ENCODE measurements around the gene SYN1.

Gene SYN1

GRCh38 chrX:47595716-47596251 is 23.9 kb downstream of the SYN1 start:
- DNase-seq (ENCODE audit: low read depth): no peak

DNA sequence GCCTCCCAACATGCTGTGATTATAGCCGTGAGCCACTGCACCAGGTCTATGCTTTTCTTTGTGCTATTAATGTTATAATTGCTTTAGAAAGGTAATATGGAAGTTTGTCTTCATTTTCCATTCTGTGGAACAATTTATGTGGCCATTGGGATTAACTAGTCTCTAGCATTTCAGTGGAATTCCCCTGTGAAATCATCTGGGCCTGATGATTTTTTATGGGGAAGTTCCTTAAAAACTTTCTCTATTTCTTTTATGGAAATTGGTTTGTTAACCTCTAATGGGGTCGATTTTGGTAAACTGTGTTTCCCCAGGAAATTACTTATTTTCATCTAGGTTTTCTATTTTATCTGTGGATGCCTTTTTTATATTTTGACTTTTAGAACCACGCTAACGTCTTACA is 26.1 kb downstream of the SYN1 start:
- DNase-seq (ENCODE audit: low read depth): no peak

DNA sequence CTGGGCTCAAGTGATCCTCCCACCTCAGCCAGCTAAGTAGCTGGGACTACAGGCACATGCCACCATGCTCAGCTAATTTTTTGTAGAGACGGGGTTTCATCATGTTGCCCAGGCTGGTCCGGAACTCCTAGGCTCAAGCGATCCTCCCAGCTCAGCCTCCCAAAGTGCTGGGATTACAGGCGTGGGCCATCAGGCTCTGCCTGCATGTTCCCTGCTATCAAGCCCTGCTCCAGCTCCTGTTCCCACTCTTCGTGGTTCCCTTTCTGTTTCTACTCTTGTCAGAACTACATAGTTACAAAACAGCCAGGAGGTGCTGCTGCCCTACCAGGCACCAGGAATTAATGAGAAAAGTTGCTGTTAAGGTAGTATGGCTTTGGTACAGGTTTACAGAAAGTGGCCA is 28.7 kb downstream of the SYN1 start:
- no peak for DNase-seq (ENCODE audit: low read depth)

DNA sequence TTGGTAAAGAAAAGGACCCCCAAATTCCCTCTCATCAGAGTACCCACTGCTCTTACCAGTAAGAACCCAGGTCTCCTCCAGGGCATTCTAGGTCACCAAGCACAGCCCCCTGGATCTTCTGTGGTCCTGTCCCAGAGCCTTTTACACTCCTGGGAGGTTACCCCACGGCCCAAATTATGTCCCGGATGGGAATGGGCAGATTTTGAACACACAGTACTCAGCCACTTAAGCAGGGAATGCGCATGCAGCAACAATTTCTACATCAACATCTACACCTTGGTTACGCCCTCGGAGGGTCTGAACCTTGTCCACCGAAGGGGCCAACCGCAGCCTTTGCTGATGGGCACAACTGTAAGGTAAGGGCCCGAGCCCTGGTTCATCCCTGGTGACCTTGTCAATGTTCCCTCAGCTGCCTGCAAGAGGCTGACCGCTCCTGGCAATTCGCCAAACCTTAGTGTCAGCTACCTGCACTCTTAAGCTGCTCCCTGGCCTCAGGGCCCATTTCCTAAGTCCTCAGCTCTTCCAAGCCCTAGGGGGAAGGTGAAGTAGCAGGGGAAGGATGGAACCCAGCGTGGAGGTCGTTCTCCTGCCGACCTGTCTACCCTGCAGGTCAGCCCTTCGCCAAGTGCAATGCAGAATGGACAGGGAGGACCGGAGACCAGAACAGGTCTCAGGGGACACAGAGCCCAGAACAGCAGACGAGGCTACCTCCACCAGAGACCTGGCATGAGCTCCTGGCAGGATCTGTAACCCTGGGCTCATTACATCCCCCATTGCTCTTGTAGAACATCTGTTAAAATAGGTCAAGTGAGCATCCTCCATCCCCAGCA is 31.5 kb downstream of the SYN1 start:
- DNase-seq (ENCODE audit: low read depth): no peak

DNA sequence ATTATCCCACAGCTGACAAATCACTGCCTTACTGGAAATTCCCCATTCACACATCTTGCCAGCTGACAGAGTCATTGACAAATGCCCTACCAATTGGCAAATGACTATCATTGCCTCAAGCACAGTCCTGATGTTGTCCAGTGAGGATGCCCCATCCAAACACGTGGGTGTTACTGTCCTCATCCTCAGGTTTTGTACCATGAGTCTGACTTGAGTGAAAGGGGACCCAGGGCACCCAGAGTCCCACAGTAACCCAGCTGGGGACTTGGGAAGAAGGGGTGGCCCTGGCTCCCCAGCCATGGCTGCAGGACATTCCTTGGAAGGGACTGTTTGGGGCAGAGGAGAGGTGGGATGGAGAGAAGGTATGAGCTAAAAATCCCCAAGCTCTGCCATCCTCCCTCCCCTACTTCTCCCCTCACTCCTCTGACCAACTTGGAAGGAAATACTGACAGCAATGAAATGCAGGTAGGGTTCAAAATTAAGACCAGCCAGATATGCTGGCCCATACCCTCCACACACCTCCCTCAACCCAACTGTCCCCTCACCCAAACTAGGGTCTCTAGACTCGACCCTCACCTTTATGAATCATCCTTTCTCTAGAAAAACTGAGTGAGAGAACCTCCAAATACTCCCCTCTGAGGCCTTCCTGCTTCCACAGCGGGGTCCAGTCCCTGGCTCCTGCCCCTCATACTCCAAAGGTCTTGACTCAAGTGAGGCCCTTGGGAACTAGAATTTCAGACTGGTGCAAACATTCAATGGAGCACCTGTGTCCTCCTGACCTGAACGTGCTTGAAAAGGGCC is 32.4 kb downstream of the SYN1 start:
- no peak for DNase-seq (ENCODE audit: low read depth)

- no peak for DNase-seq (ENCODE audit: low read depth)
Observed at GRCh38 chrX:47586043-47586787, 33.4 kb downstream of the SYN1 start.

- no peak for DNase-seq (ENCODE audit: low read depth)
Observed at GRCh38 chrX:47585273-47585672, 34.4 kb downstream of the SYN1 start.

- no peak for DNase-seq (ENCODE audit: low read depth)
Observed at GRCh38 chrX:47584714-47585113, 34.9 kb downstream of the SYN1 start.

GRCh38 chrX:47583240-47583861 is 36.3 kb downstream of the SYN1 start:
- no peak for DNase-seq (ENCODE audit: low read depth)

GRCh38 chrX:47581731-47582647 is 37.7 kb downstream of the SYN1 start, which contains the start of gene TIMP1:
TIMP1 (plus strand) TSS chrX:47582436; CDS start chrX:47583416, 980 bp downstream.
- DNase-seq (ENCODE audit: low read depth): peak; percentile 80

GRCh38 chrX:47579537-47579936 is 40.1 kb downstream of the SYN1 start:
- peak; percentile 7 for DNase-seq (ENCODE audit: low read depth)

DNA sequence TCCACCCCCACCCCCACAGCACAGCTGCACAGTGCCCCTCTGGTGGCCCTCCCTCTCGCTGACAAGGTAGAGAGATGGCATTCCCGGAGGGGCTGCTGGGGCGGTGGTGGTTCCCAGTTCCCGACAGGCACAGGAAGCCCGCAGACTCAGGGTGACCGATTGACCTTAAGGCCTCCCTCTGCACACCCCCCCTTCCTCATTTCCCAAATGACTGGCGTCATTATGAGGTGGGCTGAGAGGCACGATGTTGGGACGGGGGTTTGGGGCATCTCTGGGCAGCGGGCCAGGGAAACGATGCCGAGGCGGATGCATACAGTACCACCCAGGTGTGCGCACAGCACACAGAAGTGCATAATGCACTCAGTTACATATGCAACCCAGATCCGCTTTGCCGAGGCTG is 41.0 kb downstream of the SYN1 start:
- no peak for DNase-seq (ENCODE audit: low read depth)

DNA sequence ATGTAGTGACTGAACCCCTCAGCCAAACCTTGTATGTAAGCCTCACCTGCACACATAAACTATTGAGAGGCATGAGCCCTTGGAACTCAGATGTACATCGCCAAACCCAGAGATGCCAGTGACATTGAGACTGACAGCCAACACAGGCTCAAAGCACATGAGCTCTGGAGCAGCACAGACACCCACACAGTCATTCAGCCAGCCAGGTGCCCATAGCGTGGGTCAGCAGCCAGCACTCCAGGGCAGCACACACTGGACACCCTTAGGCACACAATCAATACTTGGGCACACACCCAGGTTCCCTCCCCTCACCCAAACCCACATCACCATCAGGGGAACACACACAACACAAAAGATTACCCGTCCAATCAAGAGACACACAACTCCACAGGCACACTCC is 41.8 kb downstream of the SYN1 start:
- no peak for DNase-seq (ENCODE audit: low read depth)

- no peak for DNase-seq (ENCODE audit: low read depth)
Observed at GRCh38 chrX:47577424-47577823, 42.2 kb downstream of the SYN1 start.

GRCh38 chrX:47576021-47576898 is 43.4 kb downstream of the SYN1 start:
- no peak for DNase-seq (ENCODE audit: low read depth)

DNA sequence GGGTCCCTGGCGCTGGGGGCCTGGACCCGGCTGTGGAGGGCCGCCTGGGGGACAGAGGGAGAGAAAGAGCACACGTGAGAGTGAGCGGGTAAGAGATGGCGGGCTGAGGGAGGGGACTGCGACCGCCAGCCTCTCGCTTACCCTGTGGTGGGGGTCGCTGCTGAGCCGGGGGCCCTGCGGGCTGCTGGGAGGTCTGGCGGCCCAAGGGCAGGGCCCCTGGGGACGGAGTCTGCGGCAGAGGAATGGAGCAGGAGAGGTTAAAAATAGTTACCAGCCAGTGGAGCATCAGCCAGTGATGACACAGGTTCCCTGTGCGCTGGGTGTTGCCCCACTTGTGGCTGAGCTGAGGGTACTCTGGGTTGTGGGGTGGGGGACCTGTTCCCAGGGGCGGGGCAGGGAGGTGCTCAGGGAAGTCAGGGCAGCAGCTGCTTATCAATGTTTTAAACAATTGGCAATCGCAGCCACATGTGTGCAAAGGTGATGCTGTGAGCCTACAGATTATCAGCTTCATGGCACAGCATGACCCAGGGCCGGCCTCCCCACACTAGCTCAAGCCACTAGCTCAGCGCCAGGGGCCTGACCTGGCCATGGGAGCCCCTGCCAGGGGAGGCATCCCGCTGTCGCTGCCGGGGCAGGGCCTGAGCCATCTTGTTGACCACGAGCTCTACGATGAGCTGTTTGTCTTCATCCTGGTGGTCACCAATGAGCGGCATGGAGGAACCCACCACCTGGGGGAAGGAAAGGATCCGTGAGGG is 44.9 kb downstream of the SYN1 start:
- DNase-seq (ENCODE audit: low read depth): no peak

GRCh38 chrX:47574076-47574546 is 45.5 kb downstream of the SYN1 start:
- DNase-seq (ENCODE audit: low read depth): no peak

DNA sequence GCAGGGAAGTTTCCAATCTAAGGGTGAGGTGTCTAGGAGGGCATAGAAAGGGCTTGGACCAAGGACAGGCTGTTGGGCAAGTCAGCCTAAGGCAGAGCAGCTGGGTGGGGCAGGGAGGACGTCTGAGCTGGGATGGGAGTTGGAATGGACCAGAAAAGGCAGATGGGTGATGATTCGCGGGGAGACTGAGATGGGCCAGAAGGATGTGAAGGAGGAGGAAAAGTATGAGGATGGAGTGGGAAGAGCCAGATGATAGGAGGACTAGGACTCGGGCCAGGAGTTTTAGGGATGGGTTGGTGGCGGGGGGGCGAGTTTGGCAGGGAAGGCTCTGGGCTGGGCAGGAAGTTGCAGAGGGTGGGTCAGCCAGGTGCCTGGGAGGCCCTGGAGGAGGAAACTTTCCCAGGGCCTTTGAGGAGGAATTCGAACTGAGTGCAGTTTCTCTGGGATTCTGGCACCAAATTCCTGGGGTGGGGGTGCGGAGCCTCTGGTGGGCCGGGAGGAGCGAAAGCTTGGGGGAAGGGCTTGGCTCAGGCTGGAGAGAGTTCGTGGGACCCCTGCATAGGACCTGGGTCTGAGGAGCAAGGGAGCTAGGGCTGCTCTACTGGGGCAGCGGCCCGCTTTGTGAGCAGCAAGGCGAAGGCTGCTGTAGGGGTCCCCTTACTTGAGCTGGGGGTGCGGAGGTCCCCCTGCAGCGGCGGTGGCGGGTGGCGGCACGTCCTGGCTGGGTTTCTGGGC is 46.1 kb downstream of the SYN1 start:
- DNase-seq (ENCODE audit: low read depth): no peak
